Ovary (tissue), 3 donors: ENCODE results near the gene ADAMTS17.

Experiments
- CTCF ChIP-seq, 3 donors: fragments of 450-650 bp in 2 of 3; fragments of 200-600 bp in 1 of 3; IDR thresholded peaks; one replicate each; pipeline versions ENCODE4 v1.5.1 to v1.8.0; 2016 to 2022; ENCODE audit warnings: antibody characterized with exemption in 3 of 3, mild to moderate bottlenecking in 1 of 3
- EP300 ChIP-seq: sonication (generic); formaldehyde crosslinking; IDR thresholded peaks from one replicate; pipeline ENCODE4 v1.6.1; 2017; ENCODE audit warnings: antibody characterized with exemption
- POLR2A ChIP-seq: fragments of 450-650 bp; IDR thresholded peaks from one replicate; pipeline ENCODE4 v1.6.1; 2017; ENCODE audit warnings: antibody characterized with exemption, mild to moderate bottlenecking, moderate library complexity
- donor health status: DM: no; HTN: no; CAD: no.

- no peak for TF ChIP-seq CTCF (IDR thresholded peaks at IDR 0.05)
- TF ChIP-seq POLR2A = no peak
- TF ChIP-seq EP300 = no peak
These were observed 284.5 kb downstream of the ADAMTS17 start for GRCh38 chr15:100057281-100057680.
